ENCODE data around the gene PGPEP1. TPM values are rescaled to one million over a fixed set of nuclear protein-coding genes. Genes with fewer than 3 reads are reported as not detected.

PGPEP1 gene
- total RNA-seq, 1 experiment from 2014 or later, result 11.4 TPM

- TF ChIP-seq EZH2 (IDR thresholded peaks at IDR 0.05; ENCODE audit: low read length, unreplicated experiment) (no peak), EZH2phosphoT487 (IDR thresholded peaks at IDR 0.05; ENCODE audit: borderline replicate concordance, low read length) (no peak), CTCF (conservative IDR thresholded peaks at IDR 0.05; ENCODE audit: low read depth, low read length) (no peak)
- Histone ChIP-seq H4K20me1 (ENCODE audit: low read length) (no peaks in the 10 kb centered on the region), H3K9me3 (ENCODE audit: low read length) (no peaks in the 10 kb centered on the region), H2AFZ (ENCODE audit: low read length) (peak overlapping the region; percentile 72), H3F3A (ENCODE audit: low read length, unreplicated experiment) (no peaks in the 10 kb centered on the region), H3K9me2 (replicated peaks; ENCODE audit: low read length) (no peaks in the 10 kb centered on the region), H3K4me1 (ENCODE audit: insufficient read depth, low read length) (peaks cover 24% of the 10 kb centered on the region), H3K27me3 (ENCODE audit: low read length) (no peaks in the 10 kb centered on the region), H3K9ac (ENCODE audit: low read length) (peak overlapping the region; percentile 47), H3K36me3 (ENCODE audit: low read depth, low read length) (no peaks in the 10 kb centered on the region), H3K4me3 (ENCODE audit: low read length) (peak overlapping the region; percentile 85), H3K27ac (ENCODE audit: low read length) (no peak overlapping the region), H3K79me2 (ENCODE audit: low read length) (no peaks in the 10 kb centered on the region), H3K4me2 (ENCODE audit: low read length) (peak overlapping the region; percentile 91)
- BruUV-seq (replicated peaks), result TSS peak; percentile 40
- peak; percentile 51 for DNase-seq
- intact Hi-C loops (cut with micrococcal nuclease), result no loop called here
- ChIA-PET POLR2A (ENCODE audit: unreplicated experiment) (no interaction called here), CTCF (no interaction called here)
- ATAC-seq, result peak; percentile 47
Measured at GRCh38 chr19:18340990-18341868, 831 bp downstream of the PGPEP1 start.

GRCh38 chr19:18342090-18342632, 1.8 kb downstream of the PGPEP1 start:
- Histone ChIP-seq H3K4me3 (ENCODE audit: low read length) (no peak overlapping the region), H4K20me1 (ENCODE audit: low read length) (no peaks in the 10 kb centered on the region), H3K4me1 (ENCODE audit: insufficient read depth, low read length) (peaks cover 24% of the 10 kb centered on the region), H3F3A (ENCODE audit: low read length, unreplicated experiment) (no peaks in the 10 kb centered on the region), H3K9me3 (ENCODE audit: low read length) (no peaks in the 10 kb centered on the region), H2AFZ (ENCODE audit: low read length) (no peak overlapping the region), H3K27me3 (ENCODE audit: low read length) (no peaks in the 10 kb centered on the region), H3K27ac (ENCODE audit: low read length) (no peak overlapping the region), H3K9me2 (replicated peaks; ENCODE audit: low read length) (no peaks in the 10 kb centered on the region), H3K79me2 (ENCODE audit: low read length) (no peaks in the 10 kb centered on the region), H3K36me3 (ENCODE audit: low read depth, low read length) (no peaks in the 10 kb centered on the region), H3K4me2 (ENCODE audit: low read length) (no peak overlapping the region), H3K9ac (ENCODE audit: low read length) (no peak overlapping the region)
- no peak for ATAC-seq
- DNase-seq, result no peak
- TF ChIP-seq EZH2 (IDR thresholded peaks at IDR 0.05; ENCODE audit: low read length, unreplicated experiment) (no peak), CTCF (conservative IDR thresholded peaks at IDR 0.05; ENCODE audit: low read depth, low read length) (no peak), EZH2phosphoT487 (IDR thresholded peaks at IDR 0.05; ENCODE audit: borderline replicate concordance, low read length) (no peak)
- BruUV-seq (replicated peaks), result no TSS peak
- POLR2A ChIA-PET (ENCODE audit: unreplicated experiment), result no interaction called here
- intact Hi-C loops (cut with micrococcal nuclease), result no loop called here
- CTCF ChIA-PET, result no interaction called here

- Histone ChIP-seq H3K4me3 (ENCODE audit: low read length) (no peak overlapping the region), H3K36me3 (ENCODE audit: low read depth, low read length) (no peaks in the 10 kb centered on the region), H3K27me3 (ENCODE audit: low read length) (no peaks in the 10 kb centered on the region), H3K9me2 (replicated peaks; ENCODE audit: low read length) (no peaks in the 10 kb centered on the region), H3F3A (ENCODE audit: low read length, unreplicated experiment) (no peaks in the 10 kb centered on the region), H3K9ac (ENCODE audit: low read length) (no peak overlapping the region), H3K79me2 (ENCODE audit: low read length) (no peaks in the 10 kb centered on the region), H2AFZ (ENCODE audit: low read length) (no peak overlapping the region), H3K4me1 (ENCODE audit: insufficient read depth, low read length) (peaks cover 24% of the 10 kb centered on the region), H4K20me1 (ENCODE audit: low read length) (no peaks in the 10 kb centered on the region), H3K4me2 (ENCODE audit: low read length) (no peak overlapping the region), H3K27ac (ENCODE audit: low read length) (no peak overlapping the region), H3K9me3 (ENCODE audit: low read length) (no peaks in the 10 kb centered on the region)
- intact Hi-C loops (cut with micrococcal nuclease), result no loop called here
- POLR2A ChIA-PET (ENCODE audit: unreplicated experiment), result no interaction called here
- no peak for TF ChIP-seq CTCF (conservative IDR thresholded peaks at IDR 0.05; ENCODE audit: low read depth, low read length)
- no peak for TF ChIP-seq EZH2phosphoT487 (IDR thresholded peaks at IDR 0.05; ENCODE audit: borderline replicate concordance, low read length)
- TF ChIP-seq EZH2 (IDR thresholded peaks at IDR 0.05; ENCODE audit: low read length, unreplicated experiment), result no peak
- DNase-seq (no peak), ATAC-seq (no peak)
- BruUV-seq (replicated peaks), result no TSS peak
- CTCF ChIA-PET, result no interaction called here
Measured at GRCh38 chr19:18344582-18344950, 4.2 kb downstream of the PGPEP1 start.
